WTC11 (cell line): Measurements from ENCODE around the gene PEX7. TPM values are rescaled to one million over a fixed set of nuclear protein-coding genes. Genes with fewer than 3 reads are reported as not detected.

Source experiments
- ATAC-seq: fragments of 200-7000 bp; cut with Tn5 transposase; 2 replicates; pipeline ENCODE4 v1.10.0; 2021; ENCODE audit warnings: mild to moderate bottlenecking, moderate library complexity
- CTCF ChIA-PET: fragments of 300-600 bp; sonication (Branson Sonifier 250); formaldehyde crosslinking; loops from one replicate; lab custom pipeline; 2021; ENCODE audit warnings: antibody characterized with exemption; lab: Charles Lee
- POLR2A ChIA-PET: fragments of 350-600 bp; sonication (Branson Sonifier 250); formaldehyde crosslinking; loops from one replicate; lab custom pipeline; 2021; ENCODE audit warnings: antibody characterized with exemption; lab: Charles Lee
- DNase-seq: peaks from one replicate; pipeline ENCODE4 v3.0.0; 2021; ENCODE audit warnings: low spot score
- H3K27ac Mint-ChIP-seq: 2 replicates; pipeline ENCODE4 v1.8.0; 2021; ENCODE audit warnings: mixed read lengths
- H3K27me3 Mint-ChIP-seq: 2 replicates; pipeline ENCODE4 v1.8.0; 2021; ENCODE audit warnings: low read depth, mild to moderate bottlenecking, moderate library complexity, mixed read lengths
- H3K36me3 Mint-ChIP-seq: 2 replicates; pipeline ENCODE4 v1.8.0; 2021; ENCODE audit warnings: mixed read lengths
- H3K4me1 Mint-ChIP-seq: 2 replicates; pipeline ENCODE4 v1.8.0; 2022; ENCODE audit warnings: mixed read lengths
- H3K4me3 Mint-ChIP-seq: 2 replicates; pipeline ENCODE4 v1.8.0; 2021; ENCODE audit warnings: mild to moderate bottlenecking, moderate library complexity, mixed read lengths
- H3K9me3 Mint-ChIP-seq: 2 replicates; pipeline ENCODE4 v1.8.0; 2021; ENCODE audit warnings: mixed read lengths
- CBFB ChIP-seq: sonication (generic); formaldehyde crosslinking; IDR thresholded peaks from 2 replicates; pipeline ENCODE4 v1.8.1; 2022; ENCODE audit warnings: mild to moderate bottlenecking, low read depth, missing genetic modification reagents
- ESRRA ChIP-seq: sonication (generic); formaldehyde crosslinking; IDR thresholded peaks from 2 replicates; pipeline ENCODE4 v1.8.1; 2022; ENCODE audit warnings: mild to moderate bottlenecking, missing genetic modification reagents, borderline replicate concordance
- GABPB1 ChIP-seq: sonication (generic); formaldehyde crosslinking; IDR thresholded peaks from 2 replicates; pipeline ENCODE4 v1.8.1; 2023; ENCODE audit warnings: mild to moderate bottlenecking, missing genetic modification reagents
- NFATC4 ChIP-seq: fragments of 250-450 bp; sonication (Bioruptor Pico); IDR thresholded peaks from 2 replicates; pipeline ENCODE4 v1.9.0; 2021; ENCODE audit warnings: mild to moderate bottlenecking
- NFE2L1 ChIP-seq: sonication (generic); formaldehyde crosslinking; IDR thresholded peaks from 2 replicates; pipeline ENCODE4 v1.8.1; 2023; ENCODE audit warnings: missing genetic modification reagents
- NR1H2 ChIP-seq: sonication (generic); formaldehyde crosslinking; IDR thresholded peaks from 2 replicates; pipeline ENCODE4 v1.9.0; 2021; ENCODE audit warnings: mild to moderate bottlenecking, moderate library complexity, missing genetic modification reagents
- PRRX2 ChIP-seq: fragments of 250-450 bp; sonication (Bioruptor Pico); IDR thresholded peaks from 2 replicates; pipeline ENCODE4 v1.8.0; 2021; ENCODE audit warnings: mild to moderate bottlenecking
- SMAD4 ChIP-seq: sonication (generic); formaldehyde crosslinking; IDR thresholded peaks from 2 replicates; pipeline ENCODE4 v1.8.0; 2022; ENCODE audit warnings: mild to moderate bottlenecking, missing genetic modification reagents
- SOX15 ChIP-seq: fragments of 250-450 bp; sonication (Bioruptor Pico); IDR thresholded peaks from 2 replicates; pipeline ENCODE4 v1.9.0; 2021; ENCODE audit warnings: mild to moderate bottlenecking
- TP53 ChIP-seq: sonication (generic); formaldehyde crosslinking; IDR thresholded peaks from 2 replicates; pipeline ENCODE4 v1.8.1; 2023; ENCODE audit warnings: mild to moderate bottlenecking, missing genetic modification reagents
- ZNF263 ChIP-seq: sonication (generic); formaldehyde crosslinking; IDR thresholded peaks from 2 replicates; pipeline ENCODE4 v1.8.1; 2022; ENCODE audit warnings: low read depth, mild to moderate bottlenecking, moderate library complexity, missing genetic modification reagents
- total RNA-seq: library from RNA; stranded (reverse); gene quantifications from 3 replicates; pipeline ENCODE4 v1.2.3, GENCODE V29; 2021
- TF ChIP-seq, protein P1 (sequence below): sonication (generic); formaldehyde crosslinking; IDR thresholded peaks from 2 replicates; pipeline ENCODE4 v1.8.0; 2022; ENCODE audit warnings: mild to moderate bottlenecking, missing genetic modification reagents
- TF ChIP-seq, protein P2 (sequence below): fragments of 250-450 bp; sonication (Bioruptor Pico); IDR thresholded peaks from 2 replicates; pipeline ENCODE4 v1.9.0; 2021; ENCODE audit warnings: mild to moderate bottlenecking
- TF ChIP-seq, protein P3 (sequence below): sonication (generic); formaldehyde crosslinking; IDR thresholded peaks from 2 replicates; pipeline ENCODE4 v1.8.1; 2023; ENCODE audit warnings: mild to moderate bottlenecking, missing genetic modification reagents
- TF ChIP-seq, protein P4 (sequence below): sonication (generic); formaldehyde crosslinking; IDR thresholded peaks from 2 replicates; pipeline ENCODE4 v1.8.0; 2023; ENCODE audit warnings: missing genetic modification reagents, mild to moderate bottlenecking, borderline replicate concordance
- TF ChIP-seq, protein P5 (sequence below): sonication (generic); formaldehyde crosslinking; IDR thresholded peaks from 2 replicates; pipeline ENCODE4 v1.8.1; 2022; ENCODE audit warnings: missing genetic modification reagents, borderline replicate concordance
- TF ChIP-seq, protein P6 (sequence below): sonication (generic); formaldehyde crosslinking; IDR thresholded peaks from 2 replicates; pipeline ENCODE4 v1.8.0; 2022; ENCODE audit warnings: mild to moderate bottlenecking, missing genetic modification reagents
- TF ChIP-seq, protein P7 (sequence below): fragments of 250-450 bp; sonication (Bioruptor Pico); IDR thresholded peaks from 2 replicates; pipeline ENCODE4 v1.9.0; 2021; ENCODE audit warnings: moderate library complexity, mild to moderate bottlenecking, inconsistent platforms, borderline replicate concordance

Gene PEX7
- total RNA-seq, 1 experiment from 2014 or later, result 9.8 TPM

DNA sequence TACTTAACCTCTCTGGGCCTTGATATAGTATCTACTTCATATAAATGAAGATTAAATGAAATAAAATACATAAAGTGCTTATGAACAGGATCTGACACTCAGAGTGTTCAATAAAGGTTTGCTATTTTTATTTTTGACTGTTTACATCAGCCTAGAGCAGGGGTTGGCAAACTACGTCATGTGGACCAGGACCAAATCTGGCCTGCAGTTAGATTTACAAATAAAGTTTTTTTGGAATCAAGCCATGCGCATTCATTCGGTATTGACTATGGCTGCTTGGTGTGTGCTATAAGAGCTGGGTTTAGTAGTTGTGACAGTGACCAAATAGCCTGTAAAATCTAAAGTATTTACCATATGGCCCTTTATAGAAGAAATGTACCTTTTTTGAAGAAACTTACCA lies 20.8 kb downstream of the PEX7 start:
- H3K4me1 Mint-ChIP-seq, result peaks cover 17% of the 10 kb centered on the region
- no peak overlapping the region for H3K4me3 Mint-ChIP-seq
- H3K27me3 Mint-ChIP-seq, result no peaks in the 10 kb centered on the region

More for the DNA sequence above, 20.8 kb downstream of the PEX7 start:
- DNase-seq (no peak), ATAC-seq (no peak)
- Mint-ChIP-seq H3K27ac (no peak overlapping the region), H3K9me3 (no peaks in the 10 kb centered on the region), H3K36me3 (peaks cover 14% of the 10 kb centered on the region)
- ChIA-PET POLR2A (no interaction called here), CTCF (interaction anchor here (1.1 to 1.2 kb wide), 3 partner anchors 78 to 199 kb away, joined by 3 to 5 read pairs (median 3); partner anchors contain the start of gene SLC35D3)
- no peak for TF ChIP-seq ESRRA (CRISPR knock-in tag)
- TF ChIP-seq, protein P1, sequence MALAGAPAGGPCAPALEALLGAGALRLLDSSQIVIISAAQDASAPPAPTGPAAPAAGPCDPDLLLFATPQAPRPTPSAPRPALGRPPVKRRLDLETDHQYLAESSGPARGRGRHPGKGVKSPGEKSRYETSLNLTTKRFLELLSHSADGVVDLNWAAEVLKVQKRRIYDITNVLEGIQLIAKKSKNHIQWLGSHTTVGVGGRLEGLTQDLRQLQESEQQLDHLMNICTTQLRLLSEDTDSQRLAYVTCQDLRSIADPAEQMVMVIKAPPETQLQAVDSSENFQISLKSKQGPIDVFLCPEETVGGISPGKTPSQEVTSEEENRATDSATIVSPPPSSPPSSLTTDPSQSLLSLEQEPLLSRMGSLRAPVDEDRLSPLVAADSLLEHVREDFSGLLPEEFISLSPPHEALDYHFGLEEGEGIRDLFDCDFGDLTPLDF (CRISPR knock-in tag), result no peak
- TF ChIP-seq, protein P2, sequence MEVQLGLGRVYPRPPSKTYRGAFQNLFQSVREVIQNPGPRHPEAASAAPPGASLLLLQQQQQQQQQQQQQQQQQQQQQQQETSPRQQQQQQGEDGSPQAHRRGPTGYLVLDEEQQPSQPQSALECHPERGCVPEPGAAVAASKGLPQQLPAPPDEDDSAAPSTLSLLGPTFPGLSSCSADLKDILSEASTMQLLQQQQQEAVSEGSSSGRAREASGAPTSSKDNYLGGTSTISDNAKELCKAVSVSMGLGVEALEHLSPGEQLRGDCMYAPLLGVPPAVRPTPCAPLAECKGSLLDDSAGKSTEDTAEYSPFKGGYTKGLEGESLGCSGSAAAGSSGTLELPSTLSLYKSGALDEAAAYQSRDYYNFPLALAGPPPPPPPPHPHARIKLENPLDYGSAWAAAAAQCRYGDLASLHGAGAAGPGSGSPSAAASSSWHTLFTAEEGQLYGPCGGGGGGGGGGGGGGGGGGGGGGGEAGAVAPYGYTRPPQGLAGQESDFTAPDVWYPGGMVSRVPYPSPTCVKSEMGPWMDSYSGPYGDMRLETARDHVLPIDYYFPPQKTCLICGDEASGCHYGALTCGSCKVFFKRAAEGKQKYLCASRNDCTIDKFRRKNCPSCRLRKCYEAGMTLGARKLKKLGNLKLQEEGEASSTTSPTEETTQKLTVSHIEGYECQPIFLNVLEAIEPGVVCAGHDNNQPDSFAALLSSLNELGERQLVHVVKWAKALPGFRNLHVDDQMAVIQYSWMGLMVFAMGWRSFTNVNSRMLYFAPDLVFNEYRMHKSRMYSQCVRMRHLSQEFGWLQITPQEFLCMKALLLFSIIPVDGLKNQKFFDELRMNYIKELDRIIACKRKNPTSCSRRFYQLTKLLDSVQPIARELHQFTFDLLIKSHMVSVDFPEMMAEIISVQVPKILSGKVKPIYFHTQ, result no peak
- TF ChIP-seq, protein P3, sequence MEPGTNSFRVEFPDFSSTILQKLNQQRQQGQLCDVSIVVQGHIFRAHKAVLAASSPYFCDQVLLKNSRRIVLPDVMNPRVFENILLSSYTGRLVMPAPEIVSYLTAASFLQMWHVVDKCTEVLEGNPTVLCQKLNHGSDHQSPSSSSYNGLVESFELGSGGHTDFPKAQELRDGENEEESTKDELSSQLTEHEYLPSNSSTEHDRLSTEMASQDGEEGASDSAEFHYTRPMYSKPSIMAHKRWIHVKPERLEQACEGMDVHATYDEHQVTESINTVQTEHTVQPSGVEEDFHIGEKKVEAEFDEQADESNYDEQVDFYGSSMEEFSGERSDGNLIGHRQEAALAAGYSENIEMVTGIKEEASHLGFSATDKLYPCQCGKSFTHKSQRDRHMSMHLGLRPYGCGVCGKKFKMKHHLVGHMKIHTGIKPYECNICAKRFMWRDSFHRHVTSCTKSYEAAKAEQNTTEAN, result no peak
- TF ChIP-seq, protein P4, sequence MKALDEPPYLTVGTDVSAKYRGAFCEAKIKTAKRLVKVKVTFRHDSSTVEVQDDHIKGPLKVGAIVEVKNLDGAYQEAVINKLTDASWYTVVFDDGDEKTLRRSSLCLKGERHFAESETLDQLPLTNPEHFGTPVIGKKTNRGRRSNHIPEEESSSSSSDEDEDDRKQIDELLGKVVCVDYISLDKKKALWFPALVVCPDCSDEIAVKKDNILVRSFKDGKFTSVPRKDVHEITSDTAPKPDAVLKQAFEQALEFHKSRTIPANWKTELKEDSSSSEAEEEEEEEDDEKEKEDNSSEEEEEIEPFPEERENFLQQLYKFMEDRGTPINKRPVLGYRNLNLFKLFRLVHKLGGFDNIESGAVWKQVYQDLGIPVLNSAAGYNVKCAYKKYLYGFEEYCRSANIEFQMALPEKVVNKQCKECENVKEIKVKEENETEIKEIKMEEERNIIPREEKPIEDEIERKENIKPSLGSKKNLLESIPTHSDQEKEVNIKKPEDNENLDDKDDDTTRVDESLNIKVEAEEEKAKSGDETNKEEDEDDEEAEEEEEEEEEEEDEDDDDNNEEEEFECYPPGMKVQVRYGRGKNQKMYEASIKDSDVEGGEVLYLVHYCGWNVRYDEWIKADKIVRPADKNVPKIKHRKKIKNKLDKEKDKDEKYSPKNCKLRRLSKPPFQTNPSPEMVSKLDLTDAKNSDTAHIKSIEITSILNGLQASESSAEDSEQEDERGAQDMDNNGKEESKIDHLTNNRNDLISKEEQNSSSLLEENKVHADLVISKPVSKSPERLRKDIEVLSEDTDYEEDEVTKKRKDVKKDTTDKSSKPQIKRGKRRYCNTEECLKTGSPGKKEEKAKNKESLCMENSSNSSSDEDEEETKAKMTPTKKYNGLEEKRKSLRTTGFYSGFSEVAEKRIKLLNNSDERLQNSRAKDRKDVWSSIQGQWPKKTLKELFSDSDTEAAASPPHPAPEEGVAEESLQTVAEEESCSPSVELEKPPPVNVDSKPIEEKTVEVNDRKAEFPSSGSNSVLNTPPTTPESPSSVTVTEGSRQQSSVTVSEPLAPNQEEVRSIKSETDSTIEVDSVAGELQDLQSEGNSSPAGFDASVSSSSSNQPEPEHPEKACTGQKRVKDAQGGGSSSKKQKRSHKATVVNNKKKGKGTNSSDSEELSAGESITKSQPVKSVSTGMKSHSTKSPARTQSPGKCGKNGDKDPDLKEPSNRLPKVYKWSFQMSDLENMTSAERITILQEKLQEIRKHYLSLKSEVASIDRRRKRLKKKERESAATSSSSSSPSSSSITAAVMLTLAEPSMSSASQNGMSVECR (CRISPR knock-in tag), result no peak
- TF ChIP-seq GABPB1 (CRISPR knock-in tag), result no peak
- TF ChIP-seq, protein P5, sequence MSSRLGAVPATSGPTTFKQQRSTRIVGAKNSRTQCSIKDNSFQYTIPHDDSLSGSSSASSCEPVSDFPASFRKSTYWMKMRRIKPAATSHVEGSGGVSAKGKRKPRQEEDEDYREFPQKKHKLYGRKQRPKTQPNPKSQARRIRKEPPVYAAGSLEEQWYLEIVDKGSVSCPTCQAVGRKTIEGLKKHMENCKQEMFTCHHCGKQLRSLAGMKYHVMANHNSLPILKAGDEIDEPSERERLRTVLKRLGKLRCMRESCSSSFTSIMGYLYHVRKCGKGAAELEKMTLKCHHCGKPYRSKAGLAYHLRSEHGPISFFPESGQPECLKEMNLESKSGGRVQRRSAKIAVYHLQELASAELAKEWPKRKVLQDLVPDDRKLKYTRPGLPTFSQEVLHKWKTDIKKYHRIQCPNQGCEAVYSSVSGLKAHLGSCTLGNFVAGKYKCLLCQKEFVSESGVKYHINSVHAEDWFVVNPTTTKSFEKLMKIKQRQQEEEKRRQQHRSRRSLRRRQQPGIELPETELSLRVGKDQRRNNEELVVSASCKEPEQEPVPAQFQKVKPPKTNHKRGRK (CRISPR knock-in tag), result no peak
- TF ChIP-seq TP53 (CRISPR knock-in tag), result no peak
- no peak for TF ChIP-seq NR1H2 (CRISPR knock-in tag)
- no peak for TF ChIP-seq NFATC4 (CRISPR knock-in tag)
- TF ChIP-seq ZNF263 (CRISPR knock-in tag), result no peak
- no peak for TF ChIP-seq NFE2L1
- TF ChIP-seq CBFB, result no peak
- TF ChIP-seq, protein P6, sequence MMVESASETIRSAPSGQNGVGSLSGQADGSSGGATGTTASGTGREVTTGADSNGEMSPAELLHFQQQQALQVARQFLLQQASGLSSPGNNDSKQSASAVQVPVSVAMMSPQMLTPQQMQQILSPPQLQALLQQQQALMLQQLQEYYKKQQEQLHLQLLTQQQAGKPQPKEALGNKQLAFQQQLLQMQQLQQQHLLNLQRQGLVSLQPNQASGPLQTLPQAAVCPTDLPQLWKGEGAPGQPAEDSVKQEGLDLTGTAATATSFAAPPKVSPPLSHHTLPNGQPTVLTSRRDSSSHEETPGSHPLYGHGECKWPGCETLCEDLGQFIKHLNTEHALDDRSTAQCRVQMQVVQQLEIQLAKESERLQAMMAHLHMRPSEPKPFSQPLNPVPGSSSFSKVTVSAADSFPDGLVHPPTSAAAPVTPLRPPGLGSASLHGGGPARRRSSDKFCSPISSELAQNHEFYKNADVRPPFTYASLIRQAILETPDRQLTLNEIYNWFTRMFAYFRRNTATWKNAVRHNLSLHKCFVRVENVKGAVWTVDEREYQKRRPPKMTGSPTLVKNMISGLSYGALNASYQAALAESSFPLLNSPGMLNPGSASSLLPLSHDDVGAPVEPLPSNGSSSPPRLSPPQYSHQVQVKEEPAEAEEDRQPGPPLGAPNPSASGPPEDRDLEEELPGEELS (CRISPR knock-in tag), result no peak
- no peak for TF ChIP-seq SOX15
- TF ChIP-seq, protein P7, sequence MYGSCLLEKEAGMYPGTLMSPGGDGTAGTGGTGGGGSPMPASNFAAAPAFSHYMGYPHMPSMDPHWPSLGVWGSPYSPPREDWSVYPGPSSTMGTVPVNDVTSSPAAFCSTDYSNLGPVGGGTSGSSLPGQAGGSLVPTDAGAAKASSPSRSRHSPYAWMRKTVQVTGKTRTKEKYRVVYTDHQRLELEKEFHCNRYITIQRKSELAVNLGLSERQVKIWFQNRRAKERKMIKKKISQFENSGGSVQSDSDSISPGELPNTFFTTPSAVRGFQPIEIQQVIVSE (CRISPR knock-in tag), result no peak
- TF ChIP-seq SMAD4 (CRISPR knock-in tag), result no peak
- no peak for TF ChIP-seq PRRX2 (CRISPR knock-in tag)
